ENCODE measurements around the gene PRDM16. TPM values are rescaled to one million over a fixed set of nuclear protein-coding genes. Genes with fewer than 3 reads are reported as not detected.

Gene PRDM16
- total RNA-seq, 1 experiment from 2014 or later = 22.3 TPM

DNA sequence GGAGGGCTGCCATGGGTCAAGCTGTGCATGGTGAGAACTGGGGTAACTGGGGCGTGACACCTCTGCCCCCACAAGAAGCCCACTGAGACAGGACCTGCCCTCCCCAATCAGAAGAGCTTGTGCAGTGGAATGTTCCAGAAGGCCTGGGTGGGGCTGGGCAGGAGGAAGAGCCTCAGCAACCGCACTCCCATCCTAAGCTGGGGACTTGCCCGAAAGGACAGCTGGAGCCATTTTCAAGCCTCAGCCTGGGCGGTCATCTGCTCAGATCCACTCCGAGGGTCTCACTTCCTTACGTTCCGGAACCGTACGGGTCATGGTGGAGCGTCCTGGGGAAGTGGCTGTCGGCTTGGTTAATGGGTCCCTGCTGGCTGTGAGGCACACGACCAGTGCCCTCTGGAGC, 226.8 kb downstream of the PRDM16 start:
- Histone ChIP-seq H3K9me3 (ENCODE audit: control insufficient read depth, insufficient read depth, low read depth, low read length) (no peaks in the 10 kb centered on the region), H3K4me1 (ENCODE audit: control insufficient read depth, insufficient read depth, low read length) (no peaks in the 10 kb centered on the region), H3K4me3 (ENCODE audit: low read depth in 2 of 2, low read length in 2 of 2) (no peak overlapping the region), H3K27ac (ENCODE audit: low read length) (no peak overlapping the region), H3K27me3 (ENCODE audit: control insufficient read depth, insufficient read depth, low read length) (no peaks in the 10 kb centered on the region), H3K36me3 (ENCODE audit: control insufficient read depth, insufficient read depth, low read length) (no peaks in the 10 kb centered on the region)
- CTCF ChIA-PET = no interaction called here
- in situ Hi-C loops (cut with HindIII; ENCODE audit: low pct_unique_long_range_greater_than_20kb, low sequenced_read_pairs) = no loop called here
- DNase-seq (ENCODE audit: low read depth, low spot score) = no peak
- intact Hi-C loops (cut with micrococcal nuclease; ENCODE audit: unreplicated experiment) = no loop called here
- TF ChIP-seq SIN3A (IDR thresholded peaks at IDR 0.05; ENCODE audit: borderline replicate concordance, insufficient read depth, low read depth, low read length) (no peak), POLR2AphosphoS5 (IDR thresholded peaks at IDR 0.05; ENCODE audit: low read depth, low read length) (no peak), TCF7L2 (IDR thresholded peaks at IDR 0.05; ENCODE audit: low read depth, low read length) (no peak)
- TF ChIP-seq, protein P1, sequence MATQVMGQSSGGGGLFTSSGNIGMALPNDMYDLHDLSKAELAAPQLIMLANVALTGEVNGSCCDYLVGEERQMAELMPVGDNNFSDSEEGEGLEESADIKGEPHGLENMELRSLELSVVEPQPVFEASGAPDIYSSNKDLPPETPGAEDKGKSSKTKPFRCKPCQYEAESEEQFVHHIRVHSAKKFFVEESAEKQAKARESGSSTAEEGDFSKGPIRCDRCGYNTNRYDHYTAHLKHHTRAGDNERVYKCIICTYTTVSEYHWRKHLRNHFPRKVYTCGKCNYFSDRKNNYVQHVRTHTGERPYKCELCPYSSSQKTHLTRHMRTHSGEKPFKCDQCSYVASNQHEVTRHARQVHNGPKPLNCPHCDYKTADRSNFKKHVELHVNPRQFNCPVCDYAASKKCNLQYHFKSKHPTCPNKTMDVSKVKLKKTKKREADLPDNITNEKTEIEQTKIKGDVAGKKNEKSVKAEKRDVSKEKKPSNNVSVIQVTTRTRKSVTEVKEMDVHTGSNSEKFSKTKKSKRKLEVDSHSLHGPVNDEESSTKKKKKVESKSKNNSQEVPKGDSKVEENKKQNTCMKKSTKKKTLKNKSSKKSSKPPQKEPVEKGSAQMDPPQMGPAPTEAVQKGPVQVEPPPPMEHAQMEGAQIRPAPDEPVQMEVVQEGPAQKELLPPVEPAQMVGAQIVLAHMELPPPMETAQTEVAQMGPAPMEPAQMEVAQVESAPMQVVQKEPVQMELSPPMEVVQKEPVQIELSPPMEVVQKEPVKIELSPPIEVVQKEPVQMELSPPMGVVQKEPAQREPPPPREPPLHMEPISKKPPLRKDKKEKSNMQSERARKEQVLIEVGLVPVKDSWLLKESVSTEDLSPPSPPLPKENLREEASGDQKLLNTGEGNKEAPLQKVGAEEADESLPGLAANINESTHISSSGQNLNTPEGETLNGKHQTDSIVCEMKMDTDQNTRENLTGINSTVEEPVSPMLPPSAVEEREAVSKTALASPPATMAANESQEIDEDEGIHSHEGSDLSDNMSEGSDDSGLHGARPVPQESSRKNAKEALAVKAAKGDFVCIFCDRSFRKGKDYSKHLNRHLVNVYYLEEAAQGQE (IDR thresholded peaks at IDR 0.05; ENCODE audit: insufficient read depth in 1 of 2, low read depth in 2 of 2, low read length in 1 of 2) = no peak
- TF ChIP-seq, protein P2, sequence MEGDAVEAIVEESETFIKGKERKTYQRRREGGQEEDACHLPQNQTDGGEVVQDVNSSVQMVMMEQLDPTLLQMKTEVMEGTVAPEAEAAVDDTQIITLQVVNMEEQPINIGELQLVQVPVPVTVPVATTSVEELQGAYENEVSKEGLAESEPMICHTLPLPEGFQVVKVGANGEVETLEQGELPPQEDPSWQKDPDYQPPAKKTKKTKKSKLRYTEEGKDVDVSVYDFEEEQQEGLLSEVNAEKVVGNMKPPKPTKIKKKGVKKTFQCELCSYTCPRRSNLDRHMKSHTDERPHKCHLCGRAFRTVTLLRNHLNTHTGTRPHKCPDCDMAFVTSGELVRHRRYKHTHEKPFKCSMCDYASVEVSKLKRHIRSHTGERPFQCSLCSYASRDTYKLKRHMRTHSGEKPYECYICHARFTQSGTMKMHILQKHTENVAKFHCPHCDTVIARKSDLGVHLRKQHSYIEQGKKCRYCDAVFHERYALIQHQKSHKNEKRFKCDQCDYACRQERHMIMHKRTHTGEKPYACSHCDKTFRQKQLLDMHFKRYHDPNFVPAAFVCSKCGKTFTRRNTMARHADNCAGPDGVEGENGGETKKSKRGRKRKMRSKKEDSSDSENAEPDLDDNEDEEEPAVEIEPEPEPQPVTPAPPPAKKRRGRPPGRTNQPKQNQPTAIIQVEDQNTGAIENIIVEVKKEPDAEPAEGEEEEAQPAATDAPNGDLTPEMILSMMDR (IDR thresholded peaks at IDR 0.05) = no peak
- BruUV-seq (replicated peaks) = no TSS peak
- POLR2A ChIA-PET = no interaction called here
- ATAC-seq = no peak

- TF ChIP-seq TCF7L2 (IDR thresholded peaks at IDR 0.05; ENCODE audit: low read depth, low read length) = no peak
- ATAC-seq (no peak), DNase-seq (ENCODE audit: low read depth, low spot score) (no peak)
- in situ Hi-C loops (cut with HindIII; ENCODE audit: low pct_unique_long_range_greater_than_20kb, low sequenced_read_pairs) = no loop called here
- ChIA-PET POLR2A (no interaction called here), CTCF (no interaction called here)
- Histone ChIP-seq H3K27me3 (ENCODE audit: control insufficient read depth, insufficient read depth, low read length) (no peaks in the 10 kb centered on the region), H3K27ac (ENCODE audit: low read length) (no peak overlapping the region), H3K4me3 (ENCODE audit: low read depth in 2 of 2, low read length in 2 of 2) (no peak overlapping the region), H3K36me3 (ENCODE audit: control insufficient read depth, insufficient read depth, low read length) (no peaks in the 10 kb centered on the region), H3K4me1 (ENCODE audit: control insufficient read depth, insufficient read depth, low read length) (no peaks in the 10 kb centered on the region), H3K9me3 (ENCODE audit: control insufficient read depth, insufficient read depth, low read depth, low read length) (no peaks in the 10 kb centered on the region)
- intact Hi-C loops (cut with micrococcal nuclease; ENCODE audit: unreplicated experiment) = no loop called here
- no TSS peak for BruUV-seq (replicated peaks)
Observed at GRCh38 chr1:3296326-3296725, 227.3 kb downstream of the PRDM16 start.

DNA sequence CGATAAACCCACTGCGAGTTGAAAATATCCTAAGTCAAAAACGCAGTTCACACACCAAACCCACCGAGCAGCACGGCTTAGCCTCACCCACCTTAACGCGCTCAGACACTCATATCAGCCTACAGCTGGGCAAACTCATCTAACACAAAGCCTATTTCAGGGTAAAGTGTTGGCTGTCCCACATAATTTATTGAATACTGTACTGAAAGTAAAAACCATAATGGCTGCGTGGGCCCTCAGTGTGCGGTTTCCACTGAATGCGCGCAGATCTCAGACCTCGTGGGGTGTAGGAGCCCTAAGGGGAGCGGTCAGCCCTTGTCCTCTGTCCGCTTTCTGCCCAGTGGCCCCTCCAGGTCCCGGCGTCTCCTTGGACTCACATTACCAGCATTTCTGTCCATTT, 227.8 kb downstream of the PRDM16 start:
- ChIA-PET CTCF (no interaction called here), POLR2A (no interaction called here)
- no peak for TF ChIP-seq SIN3A (IDR thresholded peaks at IDR 0.05; ENCODE audit: borderline replicate concordance, insufficient read depth, low read depth, low read length)
- TF ChIP-seq POLR2AphosphoS5 (IDR thresholded peaks at IDR 0.05; ENCODE audit: low read depth, low read length) = no peak
- TF ChIP-seq TCF7L2 (IDR thresholded peaks at IDR 0.05; ENCODE audit: low read depth, low read length) = no peak
- TF ChIP-seq, protein P1 (IDR thresholded peaks at IDR 0.05; ENCODE audit: insufficient read depth in 1 of 2, low read depth in 2 of 2, low read length in 1 of 2) = no peak
- TF ChIP-seq, protein P2 (IDR thresholded peaks at IDR 0.05) = no peak
- ATAC-seq (no peak), DNase-seq (ENCODE audit: low read depth, low spot score) (no peak)
- no peaks in the 10 kb centered on the region for H3K27me3 ChIP-seq (ENCODE audit: control insufficient read depth, insufficient read depth, low read length)
- in situ Hi-C loops (cut with HindIII; ENCODE audit: low pct_unique_long_range_greater_than_20kb, low sequenced_read_pairs) = no loop called here
- H3K36me3 ChIP-seq (ENCODE audit: control insufficient read depth, insufficient read depth, low read length) = no peaks in the 10 kb centered on the region
- H3K4me3 ChIP-seq (ENCODE audit: low read depth in 2 of 2, low read length in 2 of 2) = no peak overlapping the region
- no peaks in the 10 kb centered on the region for H3K4me1 ChIP-seq (ENCODE audit: control insufficient read depth, insufficient read depth, low read length)
- H3K27ac ChIP-seq (ENCODE audit: low read length) = no peak overlapping the region
- H3K9me3 ChIP-seq (ENCODE audit: control insufficient read depth, insufficient read depth, low read depth, low read length) = no peaks in the 10 kb centered on the region
- no TSS peak for BruUV-seq (replicated peaks)
- intact Hi-C loops (cut with micrococcal nuclease; ENCODE audit: unreplicated experiment) = no loop called here
